Measurements from ENCODE around the gene S100PBP.
A peak's percentile ranks its signal among the peaks of the same experiment; 100 is the strongest.

S100PBP gene

GRCh38 chr1:32817815-32818786, 648 bp downstream of the S100PBP start:
- in situ Hi-C loops (cut with MboI; ENCODE audit: low pct_unique_long_range_greater_than_20kb, low sequenced_read_pairs): no loop called here
- DNase-seq: peak; percentile 80

- in situ Hi-C loops (cut with MboI; ENCODE audit: low pct_unique_long_range_greater_than_20kb, low sequenced_read_pairs): no loop called here
- peak; percentile 74 for DNase-seq
These were observed 1.5 kb downstream of the S100PBP start for GRCh38 chr1:32818804-32819541.

- peak; percentile 12 for DNase-seq
- in situ Hi-C loops (cut with MboI; ENCODE audit: low pct_unique_long_range_greater_than_20kb, low sequenced_read_pairs): no loop called here
These were observed 7.7 kb downstream of the S100PBP start for GRCh38 chr1:32825181-32825580.

- DNase-seq: peak; percentile 24
- in situ Hi-C loops (cut with MboI; ENCODE audit: low pct_unique_long_range_greater_than_20kb, low sequenced_read_pairs): no loop called here
These were observed 10.9 kb downstream of the S100PBP start for GRCh38 chr1:32828341-32828740.

GRCh38 chr1:32830092-32830852, 12.8 kb downstream of the S100PBP start:
- DNase-seq: no peak
- in situ Hi-C loops (cut with MboI; ENCODE audit: low pct_unique_long_range_greater_than_20kb, low sequenced_read_pairs): no loop called here

GRCh38 chr1:32831878-32832277, 14.4 kb downstream of the S100PBP start:
- no peak for DNase-seq
- in situ Hi-C loops (cut with MboI; ENCODE audit: low pct_unique_long_range_greater_than_20kb, low sequenced_read_pairs): no loop called here

GRCh38 chr1:32848354-32849063, 31.1 kb downstream of the S100PBP start:
- in situ Hi-C loops (cut with MboI; ENCODE audit: low pct_unique_long_range_greater_than_20kb, low sequenced_read_pairs): no loop called here

GRCh38 chr1:32855861-32856617, 38.6 kb downstream of the S100PBP start:
- DNase-seq: no peak
- in situ Hi-C loops (cut with MboI; ENCODE audit: low pct_unique_long_range_greater_than_20kb, low sequenced_read_pairs): no loop called here

More at GRCh38 chr1:32848354-32849063, 31.1 kb downstream of the S100PBP start:
- no peak for DNase-seq

GRCh38 chr1:32858136-32858535, 40.7 kb downstream of the S100PBP start:
- in situ Hi-C loops (cut with MboI; ENCODE audit: low pct_unique_long_range_greater_than_20kb, low sequenced_read_pairs): no loop called here
- no peak for DNase-seq

- DNase-seq: no peak
- in situ Hi-C loops (cut with MboI; ENCODE audit: low pct_unique_long_range_greater_than_20kb, low sequenced_read_pairs): no loop called here
These were observed 41.3 kb downstream of the S100PBP start for GRCh38 chr1:32858791-32859190.

- in situ Hi-C loops (cut with MboI; ENCODE audit: low pct_unique_long_range_greater_than_20kb, low sequenced_read_pairs): no loop called here
- no peak for DNase-seq
These were observed 42.5 kb downstream of the S100PBP start for GRCh38 chr1:32859915-32860314.

- no peak for DNase-seq
- in situ Hi-C loops (cut with MboI; ENCODE audit: low pct_unique_long_range_greater_than_20kb, low sequenced_read_pairs): no loop called here
These were observed 43.1 kb downstream of the S100PBP start for GRCh38 chr1:32860566-32860965.

GRCh38 chr1:32861904-32862695, 44.6 kb downstream of the S100PBP start:
- no peak for DNase-seq
- in situ Hi-C loops (cut with MboI; ENCODE audit: low pct_unique_long_range_greater_than_20kb, low sequenced_read_pairs): no loop called here

GRCh38 chr1:32863218-32863880, 45.9 kb downstream of the S100PBP start:
- no peak for DNase-seq
- in situ Hi-C loops (cut with MboI; ENCODE audit: low pct_unique_long_range_greater_than_20kb, low sequenced_read_pairs): no loop called here

GRCh38 chr1:32863881-32864245, 46.4 kb downstream of the S100PBP start:
- no peak for DNase-seq
- in situ Hi-C loops (cut with MboI; ENCODE audit: low pct_unique_long_range_greater_than_20kb, low sequenced_read_pairs): no loop called here

GRCh38 chr1:32864375-32865019, 47.0 kb downstream of the S100PBP start:
- in situ Hi-C loops (cut with MboI; ENCODE audit: low pct_unique_long_range_greater_than_20kb, low sequenced_read_pairs): no loop called here
- no peak for DNase-seq
